SH-SY5Y (cell line): Measurements from ENCODE around the gene OR14I1.

ENCODE experiments used
- GATA2 ChIP-seq: IDR thresholded peaks from 2 replicates; pipeline ENCODE4 v1.6.1; 2011; ENCODE audit warnings: mild to moderate bottlenecking, low read depth, low read length
- GATA3 ChIP-seq: IDR thresholded peaks from 2 replicates; pipeline ENCODE4 v1.6.1; 2011; ENCODE audit warnings: low read depth, mild to moderate bottlenecking, low read length, moderate library complexity

DNA sequence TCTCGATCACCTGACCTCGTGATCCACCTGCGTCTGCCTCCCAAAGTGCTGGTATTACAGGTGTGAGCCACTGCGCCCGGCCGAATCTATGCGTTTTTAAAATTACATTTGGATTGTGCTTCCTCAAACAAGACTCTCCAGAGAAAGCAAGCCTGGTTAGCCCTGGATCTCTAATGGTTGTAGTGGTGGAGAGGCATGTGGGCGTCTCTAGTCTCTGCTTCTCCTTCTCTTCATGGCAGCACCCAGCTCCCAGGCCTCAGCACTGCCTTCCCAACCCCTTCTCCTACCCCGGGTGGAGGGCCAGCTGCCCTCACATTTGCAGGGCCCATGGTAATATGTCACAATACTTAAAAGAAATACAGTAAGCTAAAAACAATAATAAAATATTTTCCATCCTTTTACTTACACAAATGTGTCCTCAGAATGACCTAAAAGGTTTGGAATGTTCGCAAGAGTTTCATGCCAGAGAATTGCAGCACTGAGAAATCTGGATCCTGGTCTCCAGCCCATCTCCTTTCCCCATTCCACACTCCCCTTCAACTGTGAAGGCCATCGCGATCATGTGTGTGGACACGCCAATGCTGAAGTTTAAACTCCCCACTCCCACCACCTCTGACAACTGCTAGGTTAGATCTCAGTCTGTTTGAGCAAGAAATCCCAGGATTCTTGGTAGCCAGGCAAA lies 7.0 kb downstream of the OR14I1 start:
- TF ChIP-seq GATA2 = no peak
- TF ChIP-seq GATA3 = no peak
